Testis (tissue), 3 donors: ENCODE data around the gene KCNJ10. TPM values are rescaled to one million over a fixed set of nuclear protein-coding genes. Genes with fewer than 3 reads are reported as not detected.
A peak's percentile ranks its signal among the peaks of the same experiment; 100 is the strongest.

ENCODE experiments used
- DNase-seq: peaks from one replicate; pipeline ENCODE4 v3.0.0-alpha.2; 2019
- H3K27ac ChIP-seq, 2 donors: fragments of 200-600 bp; sonication (generic); one replicate each; pipeline ENCODE4 v1.5.1; 2019
- H3K27me3 ChIP-seq: fragments of 200-600 bp; sonication (generic); one replicate; pipeline ENCODE4 v1.5.1; 2019
- H3K36me3 ChIP-seq: fragments of 200-600 bp; sonication (generic); one replicate; pipeline ENCODE4 v1.5.1; 2017; ENCODE audit warnings: low read depth; ENCODE audit errors: missing control alignments
- H3K4me1 ChIP-seq: fragments of 200-600 bp; sonication (generic); one replicate; pipeline ENCODE4 v1.5.1; 2019
- H3K4me3 ChIP-seq, 2 donors: fragments of 200-600 bp; sonication (generic); one replicate each; pipeline ENCODE4 v1.5.1; 2017 to 2019
- H3K9me3 ChIP-seq: fragments of 200-600 bp; sonication (generic); one replicate; pipeline ENCODE4 v1.5.1; 2017
- POLR2A ChIP-seq: fragments of 450-650 bp; IDR thresholded peaks from one replicate; pipeline ENCODE4 v1.6.1; 2017; ENCODE audit warnings: antibody characterized with exemption, mild to moderate bottlenecking, moderate library complexity
- WGBS, 2 donors: methylation state at CpG; one replicate each; pipeline ENCODE4 v1.1.5; 2018; 5-methylcytosine and 5-hydroxymethylcytosine counted together
- intact Hi-C: fragments of 100-400 bp; cut with DNase I; formaldehyde crosslinking; loops from one replicate; pipeline ENCODE4 v1.15.1; 2023; ENCODE audit warnings: low total_unique reads
- polyA plus RNA-seq: library from polyadenylated mRNA; stranded (reverse); fragments of 350-450 nt; fragmentation: Illumina TruSeq; extraction: RNeasy Lipid Tissue Mini Kit (QIAGEN cat#74804); gene quantifications from one replicate; pipeline ENCODE4 v1.2.3, GENCODE V29; 2014; ENCODE audit warnings: low read depth, low replicate concordance; ENCODE audit not compliant: insufficient read depth
- total RNA-seq, 2 donors: library from RNA; depleted of rRNA; stranded (reverse); fragments of >200 nt; gene quantifications; one replicate each; pipeline ENCODE4 v1.2.3, GENCODE V29; 2016
- TF ChIP-seq, protein P1 (sequence below), 3 experiments: fragments of 450-650 bp in 2 of 3; fragments of 200-600 bp in 1 of 3; sonication (generic) in 1 of 3; IDR thresholded peaks; one replicate each; pipeline ENCODE4 v1.5.1; 2016 to 2019; ENCODE audit warnings: antibody characterized with exemption in 3 of 3, mild to moderate bottlenecking in 2 of 3, moderate library complexity in 1 of 3

Gene KCNJ10
- total and polyA plus RNA-seq, 3 donors from 2014 or later, result 0.79 to 1.9 (median 1.5) TPM

DNA sequence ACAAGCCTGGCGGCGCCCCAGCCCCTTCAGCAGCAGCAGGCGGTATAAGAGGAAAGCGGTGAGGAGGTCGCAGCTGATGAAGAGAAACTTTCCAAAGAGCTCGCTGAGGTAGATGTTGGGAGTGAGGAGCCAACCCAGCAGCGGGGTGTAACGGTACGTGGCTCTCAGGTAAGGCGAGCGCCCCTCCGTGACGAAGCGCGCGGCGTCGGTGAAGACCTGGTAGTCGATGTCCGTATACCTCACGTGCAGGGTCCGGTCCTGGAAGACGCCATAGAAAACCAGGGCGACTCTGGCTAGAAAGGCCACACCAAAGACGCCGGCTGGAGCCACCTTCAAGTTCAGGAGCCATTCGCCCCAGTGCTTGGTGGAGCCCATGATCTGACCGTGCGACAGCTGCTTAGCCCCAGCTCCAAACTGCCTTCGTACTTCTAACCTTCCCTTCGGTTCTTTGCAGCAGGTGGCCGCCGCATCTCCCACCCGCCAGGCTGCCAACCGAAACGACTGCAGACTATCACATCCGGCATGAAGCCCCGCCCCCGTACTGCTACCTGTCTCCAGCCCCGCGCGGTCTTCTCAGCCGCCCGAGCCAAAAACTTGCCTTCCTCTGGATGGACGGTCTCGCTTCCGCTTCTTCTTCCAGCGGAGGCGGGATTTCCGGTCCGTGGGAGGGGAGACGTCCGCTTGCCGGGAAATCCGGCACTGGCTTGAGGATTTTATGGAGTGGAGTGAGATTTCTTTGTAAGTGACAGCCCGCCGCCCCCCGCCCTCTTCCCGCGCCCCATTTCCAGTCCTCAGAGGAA, 38.4 kb downstream of the KCNJ10 start, which contains the start of gene PIGM:
PIGM (minus strand) TSS at position 626 of the 800 bp plus-strand sequence; CDS start at position 375, 251 bp downstream.
- intact Hi-C loops, result no loop called here
- H3K4me1 ChIP-seq, result peaks cover 15% of the 10 kb centered on the region
- no peaks in the 10 kb centered on the region for H3K9me3 ChIP-seq
- H3K36me3 ChIP-seq, result no peaks in the 10 kb centered on the region
- peak within 1 kb of the TSS; percentile 79 to 84 for H3K4me3 ChIP-seq
- WGBS, 2 donors, result 0% methylated on average over 39 to 60 of the region's 60 CpGs
- TF ChIP-seq POLR2A, result no peak
- TF ChIP-seq, protein P1, sequence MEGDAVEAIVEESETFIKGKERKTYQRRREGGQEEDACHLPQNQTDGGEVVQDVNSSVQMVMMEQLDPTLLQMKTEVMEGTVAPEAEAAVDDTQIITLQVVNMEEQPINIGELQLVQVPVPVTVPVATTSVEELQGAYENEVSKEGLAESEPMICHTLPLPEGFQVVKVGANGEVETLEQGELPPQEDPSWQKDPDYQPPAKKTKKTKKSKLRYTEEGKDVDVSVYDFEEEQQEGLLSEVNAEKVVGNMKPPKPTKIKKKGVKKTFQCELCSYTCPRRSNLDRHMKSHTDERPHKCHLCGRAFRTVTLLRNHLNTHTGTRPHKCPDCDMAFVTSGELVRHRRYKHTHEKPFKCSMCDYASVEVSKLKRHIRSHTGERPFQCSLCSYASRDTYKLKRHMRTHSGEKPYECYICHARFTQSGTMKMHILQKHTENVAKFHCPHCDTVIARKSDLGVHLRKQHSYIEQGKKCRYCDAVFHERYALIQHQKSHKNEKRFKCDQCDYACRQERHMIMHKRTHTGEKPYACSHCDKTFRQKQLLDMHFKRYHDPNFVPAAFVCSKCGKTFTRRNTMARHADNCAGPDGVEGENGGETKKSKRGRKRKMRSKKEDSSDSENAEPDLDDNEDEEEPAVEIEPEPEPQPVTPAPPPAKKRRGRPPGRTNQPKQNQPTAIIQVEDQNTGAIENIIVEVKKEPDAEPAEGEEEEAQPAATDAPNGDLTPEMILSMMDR (IDR thresholded peaks at IDR 0.05), result no peak
- peak; percentile 97 for DNase-seq
- H3K27ac ChIP-seq, result peak within 1 kb of the TSS; percentile 18 to 71
- no peaks in the 10 kb centered on the region for H3K27me3 ChIP-seq

DNA sequence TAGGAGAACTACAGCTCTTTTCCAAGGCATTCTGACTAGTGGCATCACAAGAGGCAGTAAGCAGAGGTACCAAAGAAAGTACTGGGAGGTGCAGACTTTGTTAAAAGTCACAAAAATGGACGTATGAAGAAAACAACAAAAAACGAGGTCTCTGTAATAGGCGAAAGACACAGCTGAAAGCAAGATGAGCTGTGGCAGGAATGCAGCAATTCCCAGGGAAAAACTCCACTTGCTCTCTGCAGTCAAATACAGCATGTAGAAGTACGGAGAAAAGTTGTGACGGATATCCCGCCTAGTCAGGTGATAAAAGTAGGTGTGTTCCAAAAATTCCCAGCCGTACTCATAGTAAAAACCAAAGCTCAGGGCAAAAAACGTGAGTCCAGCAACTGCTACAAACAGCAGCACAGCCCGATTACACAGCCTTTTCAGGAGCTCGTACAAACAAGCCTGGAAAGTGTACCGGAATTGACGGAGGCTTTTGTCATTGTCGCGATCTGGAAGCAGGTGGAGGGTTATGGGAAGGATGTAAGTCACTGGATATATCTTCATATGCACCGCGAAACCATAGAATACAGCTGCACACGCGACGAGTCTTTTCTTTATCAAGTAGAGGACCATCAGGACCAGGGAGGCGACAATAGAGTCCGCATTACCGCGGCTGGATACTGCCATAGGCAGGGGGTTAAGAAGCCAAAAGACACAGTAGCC, 39.1 kb downstream of the KCNJ10 start:
- Histone ChIP-seq H3K36me3 (no peaks in the 10 kb centered on the region), H3K4me3 (peak overlapping the region; percentile 79 to 84), H3K27ac (peak overlapping the region in 1 of 2 donors; percentile 18), H3K9me3 (no peaks in the 10 kb centered on the region), H3K4me1 (peaks cover 15% of the 10 kb centered on the region), H3K27me3 (no peaks in the 10 kb centered on the region)
- no peak for DNase-seq
- intact Hi-C loops, result no loop called here
- WGBS, 2 donors, result 8% methylated on average over 16 to 23 of the region's 23 CpGs
- TF ChIP-seq, protein P1 (IDR thresholded peaks at IDR 0.05), result no peak
- TF ChIP-seq POLR2A, result no peak

DNA sequence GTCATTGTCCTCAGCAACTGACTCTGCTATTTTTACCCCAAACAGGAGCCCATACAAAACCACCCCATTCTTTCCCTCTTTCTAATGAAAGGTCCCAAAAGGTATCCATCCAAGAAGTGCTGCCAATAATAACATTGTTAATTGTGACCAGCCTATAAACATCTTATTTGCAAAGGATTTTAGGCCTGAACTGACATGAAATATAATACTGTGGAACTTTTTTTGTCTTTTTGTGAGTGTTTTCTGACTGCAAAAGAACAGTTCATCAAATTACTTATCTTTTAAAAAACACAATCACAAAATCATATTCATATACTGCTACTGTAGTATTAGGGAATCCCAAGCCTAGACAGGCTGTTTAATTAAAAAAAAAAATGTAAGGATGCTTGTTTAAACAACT, 41.5 kb downstream of the KCNJ10 start:
- intact Hi-C loops, result no loop called here
- no peak for DNase-seq
- Histone ChIP-seq H3K27ac (peak overlapping the region in 1 of 2 donors; percentile 19), H3K9me3 (no peaks in the 10 kb centered on the region), H3K4me3 (no peak overlapping the region), H3K4me1 (peaks cover 20% of the 10 kb centered on the region), H3K27me3 (no peaks in the 10 kb centered on the region), H3K36me3 (no peaks in the 10 kb centered on the region)
- TF ChIP-seq POLR2A, result no peak
- TF ChIP-seq, protein P1 (IDR thresholded peaks at IDR 0.05), result no peak

DNA sequence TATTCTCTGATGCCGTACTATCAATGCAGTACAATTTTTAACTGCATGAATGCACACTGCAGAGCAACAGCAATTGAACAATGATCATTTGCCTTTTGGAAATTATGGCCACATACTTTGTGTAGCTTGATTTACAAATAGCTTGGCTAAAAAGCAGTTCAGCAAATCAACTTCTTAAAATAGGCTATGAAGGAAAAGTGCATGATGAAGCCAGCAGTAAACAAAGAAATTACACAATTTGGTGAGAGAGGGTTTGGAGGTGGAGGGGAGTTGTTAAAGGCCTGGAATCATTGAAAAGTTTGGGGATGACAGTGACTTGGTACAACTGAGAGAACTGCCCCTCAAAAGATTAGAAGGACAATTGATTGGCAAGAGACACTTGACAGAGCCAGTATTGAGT, 44.6 kb downstream of the KCNJ10 start:
- Histone ChIP-seq H3K9me3 (no peaks in the 10 kb centered on the region), H3K27ac (no peak overlapping the region)
- WGBS, 2 donors, result 85 to 91% methylated on average over 1 of the region's 1 CpG

More for the DNA sequence above, 44.6 kb downstream of the KCNJ10 start:
- H3K36me3 ChIP-seq, result no peaks in the 10 kb centered on the region
- DNase-seq, result no peak
- TF ChIP-seq, protein P1 (IDR thresholded peaks at IDR 0.05), result no peak
- TF ChIP-seq POLR2A, result no peak
- H3K4me1 ChIP-seq, result peaks cover 5% of the 10 kb centered on the region
- intact Hi-C loops, result no loop called here
- no peaks in the 10 kb centered on the region for H3K27me3 ChIP-seq
- H3K4me3 ChIP-seq, result no peak overlapping the region
